Activated naive CD8-positive, alpha-beta T cell treated with anti-CD3 and anti-CD28 coated beads, Interleukin-2, amount 50 U/mL, for 16 hours (primary cell): ENCODE measurements around the gene TEX35.
"Not testable (repeated sequence)": the region's sequence is repeated elsewhere in the genome, so short reads cannot be mapped to it uniquely, and the experiment has no call there.

ENCODE experiments used
- DNase-seq: peaks from one replicate; pipeline ENCODE4 v3.0.0-alpha.2; 2020; ENCODE audit warnings: low read depth, low spot score

The TEX35 gene

DNA sequence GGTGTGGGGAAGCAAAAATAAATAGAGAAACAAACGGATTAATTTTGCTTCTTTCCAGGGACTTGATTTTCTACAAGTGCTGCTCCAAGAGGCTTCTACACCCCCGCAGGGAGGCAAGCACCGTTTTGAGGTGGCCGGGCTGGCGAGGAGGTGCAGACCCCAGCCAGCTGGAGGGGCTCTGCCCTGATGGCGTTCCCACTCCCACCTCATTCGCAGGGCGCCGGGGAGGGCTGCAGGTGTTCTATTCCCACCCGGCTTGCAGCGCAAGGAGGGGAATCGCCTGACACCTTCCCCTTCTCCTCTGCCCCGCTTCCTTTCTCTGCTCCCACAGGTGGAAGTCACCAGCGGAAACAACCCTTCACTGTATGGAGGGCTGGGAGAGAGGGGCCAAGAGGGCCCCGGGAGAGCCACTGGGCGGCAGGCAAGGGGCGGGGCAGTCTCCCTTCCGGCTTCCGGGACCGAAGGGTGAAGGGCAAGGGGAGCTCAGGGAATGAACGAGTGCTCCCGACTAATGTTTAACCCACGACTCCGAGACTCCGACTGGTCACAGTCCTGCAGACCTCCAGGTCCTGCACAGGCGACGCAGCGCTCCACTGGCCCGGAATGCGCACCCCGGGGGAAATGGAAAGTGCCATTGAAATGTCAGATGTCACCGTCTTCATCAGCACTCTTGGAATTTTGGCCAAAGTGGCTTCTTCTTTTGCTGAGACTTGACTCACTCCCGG lies 29.1 kb downstream of the TEX35 start:
- DNase-seq = peak; percentile 7

DNA sequence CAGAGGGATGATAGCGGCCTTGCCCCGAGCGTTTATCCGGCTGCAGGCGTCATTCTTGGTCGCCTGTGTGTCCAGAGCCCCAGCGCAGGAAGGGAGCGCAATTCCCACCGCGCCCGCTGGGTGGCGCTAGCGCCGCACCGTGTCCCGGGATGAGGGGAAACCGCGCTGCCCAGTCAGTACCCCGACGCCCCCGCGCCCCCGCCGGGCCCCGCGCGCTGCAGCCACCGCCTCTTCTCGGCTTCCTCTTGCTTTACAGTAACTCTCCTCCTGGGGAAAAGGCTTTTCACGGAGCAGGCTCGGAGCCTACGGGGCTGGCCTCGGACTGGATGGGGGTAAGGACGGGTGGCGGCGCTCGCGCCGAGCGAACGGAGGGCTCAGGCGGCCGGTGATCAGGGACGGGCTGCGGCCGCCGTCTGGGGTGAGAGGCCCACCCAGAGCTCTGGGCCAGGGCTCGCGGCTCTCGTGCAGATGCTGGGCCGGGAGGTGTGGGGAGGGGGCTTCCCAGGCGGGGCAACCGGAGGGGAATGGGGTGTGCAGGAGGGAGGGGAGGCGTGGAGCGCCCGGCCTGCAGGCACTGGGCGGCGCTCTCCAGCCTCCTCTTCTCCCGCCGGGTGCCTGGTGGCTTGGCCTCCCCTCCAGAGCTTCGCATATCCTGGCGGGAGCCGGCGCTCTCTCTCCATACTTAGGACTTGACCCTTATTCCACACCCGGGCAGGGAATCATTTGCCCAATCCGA lies 29.8 kb downstream of the TEX35 start:
- peak; percentile 76 for DNase-seq

DNA sequence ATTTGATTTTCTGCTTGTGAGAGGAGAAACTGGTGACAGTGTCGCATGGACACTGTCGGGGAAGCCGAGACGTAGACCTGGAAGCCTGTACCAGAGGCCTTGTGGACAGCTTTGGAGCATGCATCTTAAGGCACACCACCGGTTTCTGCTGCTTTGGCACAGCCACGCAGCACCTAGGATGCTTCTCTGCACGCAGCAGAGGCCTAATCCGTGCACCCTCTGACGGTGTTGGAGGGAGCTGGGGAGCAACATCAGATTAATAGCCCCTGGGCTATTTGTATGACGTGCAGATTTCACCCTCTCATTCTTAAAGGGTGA lies 30.3 kb downstream of the TEX35 start:
- DNase-seq = no peak

DNA sequence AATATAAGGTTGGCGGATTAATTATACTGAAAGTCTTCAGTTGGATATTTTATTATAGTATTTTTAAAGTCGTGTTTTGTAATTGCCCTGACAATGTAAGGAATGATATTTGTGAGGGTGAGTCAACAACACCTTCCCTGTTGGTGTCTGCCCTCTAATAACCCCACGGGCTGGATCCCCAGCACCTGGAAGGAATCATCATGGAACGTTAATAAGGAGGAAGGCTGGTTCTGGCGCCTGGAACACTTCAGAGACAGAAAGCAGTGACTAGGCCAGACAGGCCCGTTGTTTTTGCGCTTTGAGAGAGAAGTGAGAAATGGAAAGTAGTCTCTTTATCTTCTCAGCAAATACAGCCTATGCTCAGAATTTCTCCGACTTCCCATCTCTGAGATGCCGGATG lies 31.6 kb downstream of the TEX35 start:
- DNase-seq = no peak

DNA sequence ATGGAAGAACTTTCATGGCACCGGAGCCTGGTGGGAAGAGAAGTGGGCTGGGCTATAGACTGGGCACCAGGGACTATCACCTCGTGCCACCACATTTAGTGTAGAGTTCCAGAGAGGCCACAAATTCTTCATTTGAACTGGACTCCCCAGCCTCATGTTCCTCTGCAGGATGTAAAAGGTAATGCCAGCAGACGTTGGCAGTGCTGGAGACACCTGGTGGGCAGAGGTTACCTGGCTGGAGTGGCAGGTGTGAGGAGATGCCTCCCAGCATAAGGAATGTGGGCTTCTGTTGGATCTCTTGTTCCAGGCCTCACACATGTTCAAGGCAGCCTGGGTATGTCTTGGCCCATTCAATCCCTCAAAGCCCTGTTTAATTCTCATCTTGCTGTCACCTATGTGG lies 35.2 kb downstream of the TEX35 start:
- no peak for DNase-seq

DNA sequence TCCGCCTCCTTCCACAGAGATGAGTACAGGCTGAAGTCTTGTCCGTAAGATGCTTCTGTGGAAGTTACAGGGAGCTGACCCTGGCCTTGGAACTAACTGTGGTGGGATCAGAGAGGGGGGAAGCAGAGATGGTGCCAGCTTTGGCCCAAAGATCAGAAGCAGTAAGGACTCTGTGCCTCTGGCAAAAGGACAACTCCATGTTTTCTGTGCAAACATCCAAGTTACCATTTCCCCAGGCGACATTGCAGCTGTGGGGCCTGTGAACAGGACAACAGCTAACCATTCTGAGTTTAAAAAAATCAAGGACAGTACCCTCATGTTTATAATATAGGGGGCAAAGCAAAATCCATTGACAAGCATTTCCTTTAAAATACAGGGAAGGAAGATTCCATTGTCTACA lies 38.4 kb downstream of the TEX35 start:
- DNase-seq = no peak

DNA sequence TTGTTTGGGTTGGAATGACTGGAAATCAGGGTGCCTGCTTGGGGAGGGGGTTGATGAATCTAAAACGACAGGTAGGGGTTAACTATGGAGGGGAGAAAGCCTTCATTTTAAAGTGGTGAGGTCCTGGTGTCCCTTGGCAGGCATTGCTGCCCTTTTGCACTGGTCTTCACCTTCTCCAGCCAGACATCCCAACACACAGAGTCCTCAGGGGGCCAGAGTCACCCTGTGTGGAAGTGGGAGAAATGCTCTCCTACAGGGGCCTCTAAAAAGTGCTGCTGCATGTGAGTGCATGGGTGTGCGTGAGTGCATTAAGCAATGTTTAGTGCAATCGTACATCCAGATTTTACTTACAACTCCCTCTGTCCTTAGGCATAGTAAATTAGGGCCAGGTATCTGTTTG lies 39.0 kb downstream of the TEX35 start:
- no peak for DNase-seq

DNA sequence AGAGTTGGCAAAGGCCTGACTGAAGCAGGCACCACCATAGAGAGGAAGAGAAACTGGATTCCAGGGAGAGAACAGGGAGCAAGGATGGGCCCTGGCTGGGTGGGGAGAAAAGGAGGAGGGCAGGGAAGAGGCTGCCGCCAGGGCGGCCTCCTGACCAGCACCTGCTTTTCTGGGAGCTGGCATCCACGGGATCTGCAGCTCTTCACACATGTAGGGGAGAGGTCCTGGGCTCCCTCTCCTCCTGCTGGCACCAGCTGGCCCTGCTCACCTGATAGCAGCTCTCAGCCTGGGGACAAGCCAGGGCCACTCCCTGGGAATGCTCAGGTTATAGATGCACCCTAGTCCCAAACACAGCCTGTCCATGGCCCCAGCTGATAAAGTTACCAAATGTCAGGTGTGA lies 39.9 kb downstream of the TEX35 start:
- DNase-seq = no peak

DNA sequence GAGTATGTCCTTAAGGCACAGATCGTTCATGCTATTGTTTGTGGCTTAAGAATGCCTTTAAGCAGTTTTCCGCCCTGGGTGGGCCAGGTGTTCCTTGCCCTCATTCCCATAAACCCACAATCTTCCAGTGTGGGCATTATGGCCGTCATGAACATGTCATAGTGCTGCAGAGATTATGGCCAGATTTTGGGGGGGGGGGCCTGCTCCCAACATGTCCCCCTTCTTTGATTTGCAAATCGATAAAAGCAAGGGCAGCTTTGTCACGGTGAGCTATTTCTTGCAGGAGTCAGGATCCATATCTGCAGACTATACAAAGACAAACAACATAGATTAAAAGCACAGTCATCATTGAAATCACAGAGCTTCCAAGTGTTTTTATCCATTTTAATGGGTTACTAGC lies 41.4 kb downstream of the TEX35 start:
- not testable (repeated sequence) for DNase-seq

DNA sequence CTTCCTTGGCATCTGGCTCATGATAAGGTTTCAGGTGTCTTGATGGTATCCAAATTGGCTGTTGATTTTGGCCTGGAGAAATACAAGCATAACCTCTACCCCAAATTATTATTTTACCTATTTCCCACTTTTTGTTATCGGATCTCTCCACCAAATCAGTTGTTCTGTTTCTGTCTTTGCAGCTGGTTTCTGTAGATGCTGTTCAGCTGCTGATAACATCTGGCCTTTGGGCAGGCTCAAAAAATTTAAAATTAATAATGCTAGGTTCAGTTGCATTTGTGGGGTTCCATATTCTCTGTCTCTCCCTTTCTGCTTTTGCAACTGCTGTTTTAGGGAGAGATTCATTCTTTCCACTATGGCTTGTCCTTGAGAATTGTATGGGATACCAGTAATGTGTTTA lies 42.7 kb downstream of the TEX35 start:
- not testable (repeated sequence) for DNase-seq

DNA sequence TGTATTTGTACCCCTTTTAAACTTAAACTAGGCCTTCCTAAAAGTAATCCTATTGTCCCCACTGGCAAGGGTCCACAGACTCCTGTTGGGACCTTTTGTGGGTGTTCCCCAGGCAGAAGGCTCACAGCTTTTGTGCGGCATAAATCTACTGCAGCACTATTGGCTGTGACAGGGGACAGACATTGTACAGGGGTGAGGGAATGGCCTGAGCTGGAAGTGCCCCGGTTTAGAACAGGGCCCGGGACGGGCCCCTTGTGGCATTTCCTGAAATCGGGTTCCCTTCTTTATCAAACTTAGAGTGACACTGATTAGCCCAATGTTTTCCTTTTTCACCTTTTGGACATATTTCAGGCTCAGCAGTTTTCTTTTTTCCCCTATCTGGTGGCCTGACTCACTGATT lies 45.9 kb downstream of the TEX35 start:
- DNase-seq = not testable (repeated sequence)

DNA sequence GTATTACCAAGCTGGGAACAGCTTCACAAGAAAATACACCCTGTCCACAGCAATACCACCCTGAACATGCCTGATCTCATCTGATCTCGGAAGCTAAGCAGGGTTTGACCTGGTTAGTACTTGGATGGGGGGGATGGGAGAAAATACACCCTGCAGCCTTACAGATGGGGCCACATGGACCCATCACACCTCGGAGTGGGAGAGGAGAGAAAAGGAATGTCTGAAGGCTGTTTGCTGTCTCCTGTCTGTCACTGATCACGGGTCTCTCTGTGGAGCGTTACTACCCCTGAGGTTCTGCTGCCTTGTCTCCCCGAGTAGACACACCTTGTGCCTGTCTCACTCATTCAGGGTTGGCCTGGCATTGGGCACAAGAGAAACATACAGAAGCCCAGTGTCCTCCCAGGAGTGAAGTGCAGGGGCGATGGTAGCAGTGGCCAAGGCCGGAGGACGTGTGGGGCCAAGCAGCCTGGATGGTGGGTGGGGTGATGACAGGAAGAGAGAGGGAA lies 48.0 kb downstream of the TEX35 start:
- DNase-seq = no peak

DNA sequence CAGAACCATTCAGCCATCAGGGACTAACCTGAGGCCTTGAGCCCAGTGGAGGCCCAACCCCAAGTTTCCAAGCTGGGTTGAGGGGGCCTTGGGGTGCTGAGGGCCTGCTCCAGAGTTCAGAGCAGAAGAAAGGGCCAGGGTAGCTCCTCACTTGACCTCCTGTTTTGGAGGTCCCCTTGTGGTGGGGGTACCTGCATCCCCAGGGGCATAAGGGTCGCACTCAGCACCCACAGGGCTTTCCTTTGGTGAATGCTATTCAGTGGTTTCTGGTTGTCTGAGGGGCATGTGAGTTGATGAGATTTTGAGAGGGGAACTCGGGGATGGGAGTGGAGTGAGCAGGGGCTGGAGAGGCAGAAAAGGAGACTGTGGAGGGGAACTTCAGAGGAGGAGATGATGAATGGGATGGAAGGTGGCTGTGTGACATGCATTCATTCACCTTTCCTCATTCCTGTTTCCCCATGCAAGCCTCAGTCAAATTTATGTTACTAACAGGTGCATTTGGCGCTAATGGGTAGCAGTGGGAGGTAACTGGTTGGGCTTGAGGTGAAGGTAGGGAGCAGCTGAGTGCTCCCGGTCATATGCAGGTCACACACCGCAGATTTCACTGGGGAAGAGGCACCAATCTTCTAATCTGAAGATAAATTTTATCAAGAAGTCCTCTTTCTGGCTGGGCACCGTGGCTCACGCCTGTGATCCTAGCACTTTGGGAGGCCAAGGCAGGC lies 50.4 kb downstream of the TEX35 start:
- no peak for DNase-seq

DNA sequence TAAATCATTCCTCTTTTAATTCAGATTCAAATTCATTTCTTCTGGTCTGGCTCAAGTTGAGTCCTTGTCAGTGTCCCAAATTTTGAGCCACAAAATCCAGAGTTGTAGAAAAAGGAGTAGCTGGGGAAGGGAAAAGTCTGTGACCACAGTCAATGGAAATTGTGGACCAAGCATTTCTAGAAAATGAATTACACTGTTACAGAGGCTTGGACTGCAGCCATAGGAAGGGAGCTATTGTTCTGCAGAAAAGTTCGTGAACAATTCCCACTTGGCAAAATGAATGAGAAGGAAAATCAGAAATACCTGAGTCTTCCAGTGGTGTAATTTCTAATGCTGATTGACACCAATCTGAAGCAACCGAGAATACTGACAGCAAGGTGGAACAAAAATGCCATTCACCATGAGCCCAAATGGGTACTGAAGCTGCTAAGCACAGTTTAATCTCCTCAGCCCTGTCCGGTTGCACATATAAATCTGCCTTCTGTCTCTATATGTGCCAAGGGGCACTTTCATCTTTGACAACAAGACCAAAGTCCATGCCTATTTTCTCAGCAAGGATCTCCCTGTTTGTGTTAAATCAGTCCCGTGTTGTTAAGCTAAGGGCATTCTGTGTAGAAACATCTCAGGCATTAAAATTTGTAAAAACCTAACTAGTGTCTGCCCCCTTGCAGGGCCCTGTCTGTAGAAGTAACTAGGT lies 51.3 kb downstream of the TEX35 start:
- no peak for DNase-seq

DNA sequence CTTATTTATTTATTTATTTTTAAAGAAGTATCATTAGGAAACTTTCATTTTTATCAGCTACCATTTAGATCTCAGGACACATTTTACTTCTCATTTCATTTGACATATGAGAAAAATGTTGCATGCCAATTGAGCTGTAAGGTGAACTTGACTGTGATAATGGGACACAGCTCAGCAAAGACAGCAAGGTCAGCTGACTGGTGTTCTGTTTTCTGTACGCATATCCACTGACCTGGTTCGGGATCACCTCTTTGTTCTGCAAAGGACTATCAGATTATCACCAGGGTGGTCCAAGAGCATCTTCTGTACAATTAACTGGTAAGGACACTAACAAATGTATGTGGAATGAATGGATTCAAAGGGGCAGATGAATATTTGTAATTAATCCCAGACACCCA lies 51.9 kb downstream of the TEX35 start:
- no peak for DNase-seq

DNA sequence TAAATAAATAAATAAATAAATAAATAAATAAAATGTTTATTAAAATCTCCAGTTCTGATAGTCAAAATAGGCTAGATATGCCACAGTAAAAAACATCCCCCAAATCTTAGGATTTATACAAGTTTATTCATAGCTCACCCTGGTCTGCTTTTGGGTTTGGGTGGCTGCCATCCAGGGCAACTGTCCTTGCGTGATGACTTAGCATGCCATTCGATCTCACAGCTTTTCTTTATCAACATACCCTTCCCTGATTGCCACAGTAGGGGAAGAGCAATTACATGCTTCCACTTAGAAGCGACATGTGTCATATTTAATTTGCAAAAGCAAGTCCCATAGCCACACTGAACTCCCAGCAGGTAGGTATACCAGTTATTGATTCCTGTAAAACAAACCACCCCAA lies 52.7 kb downstream of the TEX35 start:
- DNase-seq = no peak

DNA sequence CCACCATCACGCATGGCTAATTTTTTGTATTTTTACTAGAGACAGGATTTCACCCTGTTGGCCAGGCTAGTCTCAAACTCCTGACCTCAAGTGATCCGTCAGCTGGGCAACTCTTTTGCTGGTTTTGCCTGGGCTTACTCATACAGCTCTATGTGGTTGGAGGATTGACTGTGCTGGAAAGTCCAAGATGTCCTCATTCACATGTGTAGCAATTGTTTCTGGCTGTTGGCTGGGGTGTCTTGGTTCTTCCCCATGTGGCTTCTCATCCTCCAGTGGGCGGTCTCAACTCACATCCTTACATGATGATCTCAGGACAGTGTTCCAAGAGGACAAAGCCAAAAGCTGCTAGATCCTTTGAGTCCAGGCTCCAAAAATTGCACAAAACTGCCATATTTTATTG lies 53.3 kb downstream of the TEX35 start:
- DNase-seq = no peak

DNA sequence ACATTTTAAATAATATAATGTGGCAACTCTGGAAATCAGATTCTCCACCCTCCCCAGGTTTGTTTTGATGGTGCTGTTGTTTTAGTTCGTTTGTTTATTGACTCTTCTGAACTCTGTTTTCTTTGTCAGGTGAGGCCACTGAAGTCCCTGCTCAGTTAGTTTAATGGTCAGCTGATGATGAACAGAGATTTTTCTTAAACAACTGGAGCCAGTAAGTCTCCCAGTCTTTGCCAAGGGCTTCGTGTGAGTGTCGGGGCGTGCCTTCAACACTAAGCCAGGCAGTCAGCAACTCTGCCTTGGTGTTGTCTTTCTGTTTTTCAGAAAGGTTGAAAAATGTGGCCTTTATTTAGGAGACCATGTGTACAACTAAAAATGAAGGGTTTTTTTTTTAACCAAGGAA lies 58.9 kb downstream of the TEX35 start:
- DNase-seq = no peak
